ENCODE measurements around the gene CPZ. TPM values are rescaled to one million over a fixed set of nuclear protein-coding genes. Genes with fewer than 3 reads are reported as not detected.

CPZ gene
- total and polyA plus RNA-seq, 10 donors, result 0.11 to 8.5 (median 0.93) TPM; not detected in 1

DNA sequence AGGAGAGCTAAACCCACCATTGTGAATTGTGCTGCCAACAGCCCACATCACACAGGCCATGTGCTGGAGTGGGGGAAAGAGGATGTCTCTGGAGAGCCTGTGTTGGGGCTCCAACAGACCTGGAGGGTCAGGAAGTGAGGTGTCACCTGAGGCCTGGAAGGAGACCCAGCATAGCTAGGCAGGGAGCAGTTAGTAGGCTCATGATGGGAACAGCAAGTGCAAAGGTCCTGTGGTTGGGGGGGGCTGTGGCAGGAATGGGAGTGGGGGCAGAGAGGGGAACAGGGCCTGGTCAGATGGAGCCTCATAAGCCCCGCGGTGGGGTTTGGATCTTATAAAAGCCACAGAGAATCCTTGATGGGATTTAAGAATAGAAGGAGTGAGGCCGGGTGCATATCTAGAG is 48.3 kb upstream of the CPZ start:
- Histone ChIP-seq H3K27me3 (replicated peaks in 1 of 7) (peaks cover 0 to 19% (median 0%) of the 10 kb centered on the region in 7 donors), H3K4me1 (no peaks in the 10 kb centered on the region), H3K36me3 (no peaks in the 10 kb centered on the region), H3K4me3 (no peak overlapping the region), H3K9me3 (no peaks in the 10 kb centered on the region), H3K27ac (no peak overlapping the region)
- DNase-seq, result peak; percentile 31
- WGBS, 5 donors, result 89 to 97% (median 92%) methylated on average over 3 of the region's 3 CpGs
- intact Hi-C loops (cut with DNase I; ENCODE audit: low total_unique reads), result no loop called here
- TF ChIP-seq CTCF (IDR thresholded peaks at IDR 0.05 in 8 of 11, conservative IDR thresholded peaks at IDR 0.05 in 3 of 11), result no peak

- Histone ChIP-seq H3K36me3 (no peaks in the 10 kb centered on the region), H3K9me3 (no peaks in the 10 kb centered on the region), H3K27me3 (replicated peaks in 1 of 7) (peaks cover 0 to 19% (median 0%) of the 10 kb centered on the region in 7 donors), H3K4me3 (no peak overlapping the region), H3K27ac (no peak overlapping the region), H3K4me1 (no peaks in the 10 kb centered on the region)
- WGBS, 5 donors, result 72 to 78% (median 74%) methylated on average over 20 to 32 of the region's 32 CpGs
- intact Hi-C loops (cut with DNase I; ENCODE audit: low total_unique reads), result no loop called here
- TF ChIP-seq POLR2AphosphoS5 (IDR thresholded peaks at IDR 0.05) (no peak), POLR2A (IDR thresholded peaks at IDR 0.05) (no peak), CTCF (IDR thresholded peaks at IDR 0.05 in 8 of 11, conservative IDR thresholded peaks at IDR 0.05 in 3 of 11) (no peak)
- DNase-seq, result peak; percentile 66
Measured at GRCh38 chr4:8544741-8545438, 47.7 kb upstream of the CPZ start.

DNA sequence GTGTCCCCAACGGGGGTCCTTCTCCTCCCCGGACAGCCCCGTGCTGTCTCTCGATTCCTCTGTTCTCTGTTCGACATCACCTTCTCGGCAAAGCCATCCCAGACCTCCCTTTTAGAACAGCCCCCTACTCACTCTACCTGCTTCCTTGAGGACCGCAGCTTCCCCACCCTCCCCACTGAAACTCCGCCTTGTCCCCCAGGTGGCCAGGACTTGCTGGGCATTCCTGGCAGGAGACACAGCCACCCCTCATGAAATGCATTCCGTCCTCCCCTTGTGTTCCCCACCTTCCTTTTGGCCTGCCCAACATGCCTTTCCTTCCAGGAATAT is 47.2 kb upstream of the CPZ start:
- TF ChIP-seq POLR2AphosphoS5 (IDR thresholded peaks at IDR 0.05) (no peak), POLR2A (IDR thresholded peaks at IDR 0.05) (no peak), CTCF (IDR thresholded peaks at IDR 0.05 in 8 of 11, conservative IDR thresholded peaks at IDR 0.05 in 3 of 11) (no peak)

DNA sequence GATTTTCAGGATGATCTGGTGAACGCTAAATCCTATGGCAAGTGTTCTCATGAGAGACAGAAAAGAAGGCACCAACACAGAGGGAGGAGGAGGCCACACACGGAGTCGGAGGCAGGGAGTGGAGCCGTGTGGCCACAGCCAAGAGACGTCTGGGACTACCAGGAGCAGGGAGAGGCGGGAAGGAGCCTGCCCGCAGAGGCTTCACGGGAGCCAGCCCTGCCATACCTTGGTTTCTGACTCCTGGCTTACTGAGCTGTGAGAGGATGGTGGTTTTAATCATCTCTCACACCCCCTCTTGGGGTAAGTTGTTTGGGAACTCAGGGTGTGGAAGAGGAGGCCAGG is 45.8 kb upstream of the CPZ start:
- no peaks in the 10 kb centered on the region for H3K4me1 ChIP-seq
- no peak for TF ChIP-seq POLR2AphosphoS5 (IDR thresholded peaks at IDR 0.05)
- no peak for TF ChIP-seq CTCF (IDR thresholded peaks at IDR 0.05 in 8 of 11, conservative IDR thresholded peaks at IDR 0.05 in 3 of 11)
- no peak for TF ChIP-seq POLR2A (IDR thresholded peaks at IDR 0.05)
- no peaks in the 10 kb centered on the region for H3K36me3 ChIP-seq
- no peak overlapping the region for H3K4me3 ChIP-seq
- no peak overlapping the region for H3K27ac ChIP-seq
- H3K9me3 ChIP-seq, result peaks cover 0 to 6% (median 0%) of the 10 kb centered on the region in 8 donors
- peaks cover 0 to 19% (median 0%) of the 10 kb centered on the region in 7 donors for H3K27me3 ChIP-seq (replicated peaks in 1 of 7)
- 54 to 90% (median 77%) methylated on average over 8 of the region's 8 CpGs for WGBS, 5 donors
- peak; percentile 61 for DNase-seq
- intact Hi-C loops (cut with DNase I; ENCODE audit: low total_unique reads), result no loop called here

More for the DNA sequence above, 47.2 kb upstream of the CPZ start:
- DNase-seq, result peak; percentile 54
- Histone ChIP-seq H3K36me3 (no peaks in the 10 kb centered on the region), H3K27ac (no peak overlapping the region), H3K9me3 (no peaks in the 10 kb centered on the region), H3K4me3 (no peak overlapping the region), H3K27me3 (replicated peaks in 1 of 7) (peaks cover 0 to 19% (median 0%) of the 10 kb centered on the region in 7 donors), H3K4me1 (no peaks in the 10 kb centered on the region)
- intact Hi-C loops (cut with DNase I; ENCODE audit: low total_unique reads), result no loop called here
- WGBS, 5 donors, result 63 to 82% (median 79%) methylated on average over 9 of the region's 9 CpGs
